Measurements from ENCODE around the gene SCFD2. TPM values are rescaled to one million over a fixed set of nuclear protein-coding genes. Genes with fewer than 3 reads are reported as not detected.

SCFD2 gene
- total RNA-seq, 1 experiment from 2014 or later: 8.1 TPM

- no TSS peak for BruUV-seq (replicated peaks)
- no peak overlapping the region for H2AFZ ChIP-seq
- no peaks in the 10 kb centered on the region for H3K79me2 ChIP-seq (ENCODE audit: low read depth)
- DNase-seq: no peak
- H4K20me1 ChIP-seq (ENCODE audit: insufficient read depth): no peaks in the 10 kb centered on the region
- POLR2A ChIA-PET (ENCODE audit: unreplicated experiment): no interaction called here
- CTCF ChIA-PET: no interaction called here
- H3K4me2 ChIP-seq: no peak overlapping the region
- H3K27me3 ChIP-seq (ENCODE audit: insufficient read depth, low read depth): no peaks in the 10 kb centered on the region
- no peak overlapping the region for H3K27ac ChIP-seq
- no peaks in the 10 kb centered on the region for H3K9me3 ChIP-seq (ENCODE audit: insufficient read depth, low read depth)
- no peaks in the 10 kb centered on the region for H3K4me1 ChIP-seq (replicated peaks; ENCODE audit: insufficient read depth)
- H3K9me2 ChIP-seq (ENCODE audit: insufficient read depth): no peaks in the 10 kb centered on the region
- intact Hi-C loops (cut with micrococcal nuclease; ENCODE audit: unreplicated experiment): no loop called here
- H3K4me3 ChIP-seq: no peak overlapping the region
- no peaks in the 10 kb centered on the region for H3F3A ChIP-seq (ENCODE audit: insufficient read depth, low read depth)
- H3K36me3 ChIP-seq (ENCODE audit: low read depth): no peaks in the 10 kb centered on the region
- TF ChIP-seq CTCF (conservative IDR thresholded peaks at IDR 0.05): no peak
- no peak for TF ChIP-seq EZH2 (IDR thresholded peaks at IDR 0.05; ENCODE audit: low read depth)
Observed at GRCh38 chr4:53130896-53131561, 234.8 kb downstream of the SCFD2 start.

GRCh38 chr4:53128706-53129357 is 237.0 kb downstream of the SCFD2 start:
- intact Hi-C loops (cut with micrococcal nuclease; ENCODE audit: unreplicated experiment): no loop called here
- no peaks in the 10 kb centered on the region for H3K4me1 ChIP-seq (replicated peaks; ENCODE audit: insufficient read depth)
- no peaks in the 10 kb centered on the region for H3F3A ChIP-seq (ENCODE audit: insufficient read depth, low read depth)
- H2AFZ ChIP-seq: no peak overlapping the region
- H3K9me3 ChIP-seq (ENCODE audit: insufficient read depth, low read depth): no peaks in the 10 kb centered on the region
- POLR2A ChIA-PET (ENCODE audit: unreplicated experiment): no interaction called here
- no peak for TF ChIP-seq EZH2 (IDR thresholded peaks at IDR 0.05; ENCODE audit: low read depth)
- TF ChIP-seq CTCF (conservative IDR thresholded peaks at IDR 0.05): no peak
- H3K4me3 ChIP-seq: no peak overlapping the region
- no peak overlapping the region for H3K4me2 ChIP-seq
- H3K36me3 ChIP-seq (ENCODE audit: low read depth): no peaks in the 10 kb centered on the region
- DNase-seq: no peak
- no peaks in the 10 kb centered on the region for H3K9me2 ChIP-seq (ENCODE audit: insufficient read depth)
- CTCF ChIA-PET: no interaction called here
- no peaks in the 10 kb centered on the region for H4K20me1 ChIP-seq (ENCODE audit: insufficient read depth)
- no TSS peak for BruUV-seq (replicated peaks)
- no peaks in the 10 kb centered on the region for H3K79me2 ChIP-seq (ENCODE audit: low read depth)
- H3K27ac ChIP-seq: no peak overlapping the region
- no peaks in the 10 kb centered on the region for H3K27me3 ChIP-seq (ENCODE audit: insufficient read depth, low read depth)

- Histone ChIP-seq H3K4me1 (replicated peaks; ENCODE audit: insufficient read depth) (no peaks in the 10 kb centered on the region), H3K9me2 (ENCODE audit: insufficient read depth) (no peaks in the 10 kb centered on the region), H3K4me3 (no peak overlapping the region), H4K20me1 (ENCODE audit: insufficient read depth) (no peaks in the 10 kb centered on the region), H2AFZ (no peak overlapping the region), H3K27ac (no peak overlapping the region), H3K27me3 (ENCODE audit: insufficient read depth, low read depth) (no peaks in the 10 kb centered on the region), H3K36me3 (ENCODE audit: low read depth) (no peaks in the 10 kb centered on the region), H3K9me3 (ENCODE audit: insufficient read depth, low read depth) (no peaks in the 10 kb centered on the region), H3K79me2 (ENCODE audit: low read depth) (no peaks in the 10 kb centered on the region), H3F3A (ENCODE audit: insufficient read depth, low read depth) (no peaks in the 10 kb centered on the region), H3K4me2 (no peak overlapping the region)
- CTCF ChIA-PET: no interaction called here
- TF ChIP-seq CTCF (conservative IDR thresholded peaks at IDR 0.05) (no peak), EZH2 (IDR thresholded peaks at IDR 0.05; ENCODE audit: low read depth) (no peak)
- intact Hi-C loops (cut with micrococcal nuclease; ENCODE audit: unreplicated experiment): no loop called here
- POLR2A ChIA-PET (ENCODE audit: unreplicated experiment): no interaction called here
- no TSS peak for BruUV-seq (replicated peaks)
- DNase-seq: no peak
Observed at GRCh38 chr4:53128231-53128630, 237.6 kb downstream of the SCFD2 start.

All from PC-9 (cell line).